ENCODE results near the gene SPG11.

The SPG11 gene

GRCh38 chr15:44676676-44677075 is 13.2 kb upstream of the SPG11 start:
- TF ChIP-seq LEF1 (IDR thresholded peaks at IDR 0.05; ENCODE audit: borderline replicate concordance) (no peak), FOXA1 (IDR thresholded peaks at IDR 0.05) (no peak), FOXM1 (IDR thresholded peaks at IDR 0.05; ENCODE audit: borderline replicate concordance) (no peak), ELF4 (IDR thresholded peaks at IDR 0.05) (no peak), TARDBP (IDR thresholded peaks at IDR 0.05) (no peak), L3MBTL2 (conservative IDR thresholded peaks at IDR 0.05) (no peak), HDGF (IDR thresholded peaks at IDR 0.05; ENCODE audit: borderline replicate concordance) (no peak), NFRKB (IDR thresholded peaks at IDR 0.05) (no peak), BHLHE40 (IDR thresholded peaks at IDR 0.05; ENCODE audit: borderline replicate concordance) (no peak), ZNF384 (IDR thresholded peaks at IDR 0.05) (no peak), SUZ12 (IDR thresholded peaks at IDR 0.05) (no peak), ARNT (IDR thresholded peaks at IDR 0.05) (no peak), CTBP1 (IDR thresholded peaks at IDR 0.05; ENCODE audit: borderline replicate concordance) (no peak), FOXK2 (IDR thresholded peaks at IDR 0.05) (no peak), PKNOX1 (IDR thresholded peaks at IDR 0.05) (no peak), SP1 (IDR thresholded peaks at IDR 0.05) (no peak)
- ChIA-PET CTCF (interaction anchor here (1.3 kb wide), 1 partner anchor 9 kb away, joined by 3 read pairs; no protein-coding TSS in a partner anchor), POLR2A (interaction anchor here (1.8 kb wide), 1 partner anchor 35 kb away, joined by 6 read pairs; the partner anchor contains the start of genes B2M and PATL2)
- no peak for DNase-seq (ENCODE audit: extremely low spot score)

- CTCF ChIA-PET, result no interaction called here
- no peak for DNase-seq (ENCODE audit: extremely low spot score)
- no peak for TF ChIP-seq HDGF (IDR thresholded peaks at IDR 0.05; ENCODE audit: borderline replicate concordance)
- TF ChIP-seq ZNF384 (IDR thresholded peaks at IDR 0.05), result no peak
- no peak for TF ChIP-seq ELF4 (IDR thresholded peaks at IDR 0.05)
- no peak for TF ChIP-seq FOXM1 (IDR thresholded peaks at IDR 0.05; ENCODE audit: borderline replicate concordance)
- no peak for TF ChIP-seq PKNOX1 (IDR thresholded peaks at IDR 0.05)
- no peak for TF ChIP-seq ARNT (IDR thresholded peaks at IDR 0.05)
- no peak for TF ChIP-seq FOXK2 (IDR thresholded peaks at IDR 0.05)
- TF ChIP-seq NFRKB (IDR thresholded peaks at IDR 0.05), result no peak
- TF ChIP-seq TARDBP (IDR thresholded peaks at IDR 0.05), result no peak
- no peak for TF ChIP-seq L3MBTL2 (conservative IDR thresholded peaks at IDR 0.05)
- TF ChIP-seq CTBP1 (IDR thresholded peaks at IDR 0.05; ENCODE audit: borderline replicate concordance), result no peak
- no peak for TF ChIP-seq SUZ12 (IDR thresholded peaks at IDR 0.05)
- no peak for TF ChIP-seq FOXA1 (IDR thresholded peaks at IDR 0.05)
- no peak for TF ChIP-seq LEF1 (IDR thresholded peaks at IDR 0.05; ENCODE audit: borderline replicate concordance)
- no peak for TF ChIP-seq BHLHE40 (IDR thresholded peaks at IDR 0.05; ENCODE audit: borderline replicate concordance)
- TF ChIP-seq SP1 (IDR thresholded peaks at IDR 0.05), result no peak
- POLR2A ChIA-PET, result no interaction called here
Measured at GRCh38 chr15:44675911-44676310, 12.4 kb upstream of the SPG11 start.

GRCh38 chr15:44673639-44674038 is 10.2 kb upstream of the SPG11 start:
- ChIA-PET CTCF (no interaction called here), POLR2A (no interaction called here)
- TF ChIP-seq ARNT (IDR thresholded peaks at IDR 0.05) (no peak), ZNF384 (IDR thresholded peaks at IDR 0.05) (no peak), FOXA1 (IDR thresholded peaks at IDR 0.05) (no peak), FOXM1 (IDR thresholded peaks at IDR 0.05; ENCODE audit: borderline replicate concordance) (no peak), FOXK2 (IDR thresholded peaks at IDR 0.05) (no peak), SUZ12 (IDR thresholded peaks at IDR 0.05) (no peak), TARDBP (IDR thresholded peaks at IDR 0.05) (no peak), ELF4 (IDR thresholded peaks at IDR 0.05) (no peak)
- no peak for DNase-seq (ENCODE audit: extremely low spot score)

GRCh38 chr15:44670087-44670950 is 6.9 kb upstream of the SPG11 start:
- CTCF ChIA-PET, result no interaction called here
- DNase-seq (ENCODE audit: extremely low spot score), result no peak
- no peak for TF ChIP-seq TARDBP (IDR thresholded peaks at IDR 0.05)
- TF ChIP-seq NFRKB (IDR thresholded peaks at IDR 0.05), result no peak
- TF ChIP-seq PKNOX1 (IDR thresholded peaks at IDR 0.05), result no peak
- TF ChIP-seq CTBP1 (IDR thresholded peaks at IDR 0.05; ENCODE audit: borderline replicate concordance), result no peak
- no peak for TF ChIP-seq FOXM1 (IDR thresholded peaks at IDR 0.05; ENCODE audit: borderline replicate concordance)
- TF ChIP-seq BHLHE40 (IDR thresholded peaks at IDR 0.05; ENCODE audit: borderline replicate concordance), result no peak
- TF ChIP-seq SUZ12 (IDR thresholded peaks at IDR 0.05), result no peak
- TF ChIP-seq ARNT (IDR thresholded peaks at IDR 0.05), result no peak
- no peak for TF ChIP-seq HDGF (IDR thresholded peaks at IDR 0.05; ENCODE audit: borderline replicate concordance)
- no peak for TF ChIP-seq ELF4 (IDR thresholded peaks at IDR 0.05)
- no peak for TF ChIP-seq LEF1 (IDR thresholded peaks at IDR 0.05; ENCODE audit: borderline replicate concordance)
- POLR2A ChIA-PET, result no interaction called here

GRCh38 chr15:44668921-44669320 is 5.5 kb upstream of the SPG11 start:
- DNase-seq (ENCODE audit: extremely low spot score), result no peak
- POLR2A ChIA-PET, result no interaction called here
- TF ChIP-seq CTBP1 (IDR thresholded peaks at IDR 0.05; ENCODE audit: borderline replicate concordance) (no peak), ZNF384 (IDR thresholded peaks at IDR 0.05) (no peak), NFRKB (IDR thresholded peaks at IDR 0.05) (no peak), ARNT (IDR thresholded peaks at IDR 0.05) (no peak), BHLHE40 (IDR thresholded peaks at IDR 0.05; ENCODE audit: borderline replicate concordance) (no peak), SUZ12 (IDR thresholded peaks at IDR 0.05) (no peak), L3MBTL2 (conservative IDR thresholded peaks at IDR 0.05) (no peak), FOXM1 (IDR thresholded peaks at IDR 0.05; ENCODE audit: borderline replicate concordance) (no peak), PKNOX1 (IDR thresholded peaks at IDR 0.05) (no peak), HDGF (IDR thresholded peaks at IDR 0.05; ENCODE audit: borderline replicate concordance) (no peak), FOXK2 (IDR thresholded peaks at IDR 0.05) (no peak), SP1 (IDR thresholded peaks at IDR 0.05) (no peak), ELF4 (IDR thresholded peaks at IDR 0.05) (no peak), FOXA1 (IDR thresholded peaks at IDR 0.05) (no peak), LEF1 (IDR thresholded peaks at IDR 0.05; ENCODE audit: borderline replicate concordance) (no peak), TARDBP (IDR thresholded peaks at IDR 0.05) (no peak)
- CTCF ChIA-PET, result no interaction called here

Measured in HEK293T (cell line).